Osteocyte (in vitro differentiated cells): ENCODE measurements around the gene LCN6. TPM values are rescaled to one million over a fixed set of nuclear protein-coding genes. Genes with fewer than 3 reads are reported as not detected.

ENCODE experiments used
- DNase-seq: peaks from one replicate; pipeline ENCODE4 v3.0.0; 2021; ENCODE audit warnings: mixed read lengths; ENCODE audit not compliant: unreplicated experiment; ENCODE audit errors: extremely low spot score
- H3K27ac Mint-ChIP-seq: one replicate; pipeline ENCODE4 v1.8.0; 2021; ENCODE audit warnings: mild to moderate bottlenecking, mixed read lengths; ENCODE audit not compliant: unreplicated experiment
- H3K27me3 Mint-ChIP-seq: one replicate; pipeline ENCODE4 v1.8.0; 2021; ENCODE audit warnings: mixed read lengths; ENCODE audit not compliant: unreplicated experiment
- H3K36me3 Mint-ChIP-seq: one replicate; pipeline ENCODE4 v1.8.0; 2021; ENCODE audit warnings: mixed read lengths; ENCODE audit not compliant: unreplicated experiment
- H3K4me1 Mint-ChIP-seq: one replicate; pipeline ENCODE4 v1.8.0; 2021; ENCODE audit warnings: mixed read lengths; ENCODE audit not compliant: unreplicated experiment
- H3K4me3 Mint-ChIP-seq: one replicate; pipeline ENCODE4 v1.8.0; 2021; ENCODE audit warnings: mild to moderate bottlenecking, moderate library complexity, mixed read lengths; ENCODE audit not compliant: unreplicated experiment
- H3K9me3 Mint-ChIP-seq: one replicate; pipeline ENCODE4 v1.8.0; 2021; ENCODE audit warnings: mixed read lengths; ENCODE audit not compliant: unreplicated experiment
- total RNA-seq: library from RNA; stranded (reverse); gene quantifications from 2 replicates; pipeline ENCODE4 v1.2.1, GENCODE V29; 2021
- TF ChIP-seq, protein P1 (sequence below): fragments of 200-600 bp; sonication (generic); IDR thresholded peaks from 2 replicates; pipeline ENCODE4 v1.5.0; 2021; ENCODE audit warnings: antibody characterized with exemption, mild to moderate bottlenecking, moderate library complexity

Gene LCN6
- total RNA-seq, 1 donor from 2014 or later, result not detected

DNA sequence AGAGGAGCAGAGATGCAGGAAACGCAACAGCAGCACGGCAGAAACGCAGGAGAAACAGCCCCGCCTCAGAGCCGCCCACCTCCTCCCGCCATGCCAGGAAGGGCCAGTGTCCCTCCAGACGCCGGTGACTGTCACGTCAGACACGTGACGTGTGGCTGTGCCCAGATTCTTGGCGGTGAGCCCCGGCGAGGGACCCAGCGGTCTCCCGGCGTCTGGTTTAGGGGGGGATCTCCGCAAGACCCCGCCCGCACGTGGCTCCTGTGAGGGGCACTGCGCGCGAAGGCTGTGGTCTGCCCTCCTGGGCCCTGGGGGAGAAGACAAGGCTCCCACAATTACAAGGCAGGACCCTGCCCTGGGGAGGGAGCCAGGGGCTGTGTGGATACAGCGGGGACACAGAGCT, 12.1 kb upstream of the LCN6 start:
- H3K4me1 Mint-ChIP-seq, result no peaks in the 10 kb centered on the region
- DNase-seq, result peak; percentile 85
- H3K27ac Mint-ChIP-seq, result no peak overlapping the region
- TF ChIP-seq, protein P1, sequence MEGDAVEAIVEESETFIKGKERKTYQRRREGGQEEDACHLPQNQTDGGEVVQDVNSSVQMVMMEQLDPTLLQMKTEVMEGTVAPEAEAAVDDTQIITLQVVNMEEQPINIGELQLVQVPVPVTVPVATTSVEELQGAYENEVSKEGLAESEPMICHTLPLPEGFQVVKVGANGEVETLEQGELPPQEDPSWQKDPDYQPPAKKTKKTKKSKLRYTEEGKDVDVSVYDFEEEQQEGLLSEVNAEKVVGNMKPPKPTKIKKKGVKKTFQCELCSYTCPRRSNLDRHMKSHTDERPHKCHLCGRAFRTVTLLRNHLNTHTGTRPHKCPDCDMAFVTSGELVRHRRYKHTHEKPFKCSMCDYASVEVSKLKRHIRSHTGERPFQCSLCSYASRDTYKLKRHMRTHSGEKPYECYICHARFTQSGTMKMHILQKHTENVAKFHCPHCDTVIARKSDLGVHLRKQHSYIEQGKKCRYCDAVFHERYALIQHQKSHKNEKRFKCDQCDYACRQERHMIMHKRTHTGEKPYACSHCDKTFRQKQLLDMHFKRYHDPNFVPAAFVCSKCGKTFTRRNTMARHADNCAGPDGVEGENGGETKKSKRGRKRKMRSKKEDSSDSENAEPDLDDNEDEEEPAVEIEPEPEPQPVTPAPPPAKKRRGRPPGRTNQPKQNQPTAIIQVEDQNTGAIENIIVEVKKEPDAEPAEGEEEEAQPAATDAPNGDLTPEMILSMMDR, result no peak
- H3K9me3 Mint-ChIP-seq, result no peaks in the 10 kb centered on the region
- no peak overlapping the region for H3K4me3 Mint-ChIP-seq
- H3K27me3 Mint-ChIP-seq, result no peaks in the 10 kb centered on the region
- H3K36me3 Mint-ChIP-seq, result no peaks in the 10 kb centered on the region

DNA sequence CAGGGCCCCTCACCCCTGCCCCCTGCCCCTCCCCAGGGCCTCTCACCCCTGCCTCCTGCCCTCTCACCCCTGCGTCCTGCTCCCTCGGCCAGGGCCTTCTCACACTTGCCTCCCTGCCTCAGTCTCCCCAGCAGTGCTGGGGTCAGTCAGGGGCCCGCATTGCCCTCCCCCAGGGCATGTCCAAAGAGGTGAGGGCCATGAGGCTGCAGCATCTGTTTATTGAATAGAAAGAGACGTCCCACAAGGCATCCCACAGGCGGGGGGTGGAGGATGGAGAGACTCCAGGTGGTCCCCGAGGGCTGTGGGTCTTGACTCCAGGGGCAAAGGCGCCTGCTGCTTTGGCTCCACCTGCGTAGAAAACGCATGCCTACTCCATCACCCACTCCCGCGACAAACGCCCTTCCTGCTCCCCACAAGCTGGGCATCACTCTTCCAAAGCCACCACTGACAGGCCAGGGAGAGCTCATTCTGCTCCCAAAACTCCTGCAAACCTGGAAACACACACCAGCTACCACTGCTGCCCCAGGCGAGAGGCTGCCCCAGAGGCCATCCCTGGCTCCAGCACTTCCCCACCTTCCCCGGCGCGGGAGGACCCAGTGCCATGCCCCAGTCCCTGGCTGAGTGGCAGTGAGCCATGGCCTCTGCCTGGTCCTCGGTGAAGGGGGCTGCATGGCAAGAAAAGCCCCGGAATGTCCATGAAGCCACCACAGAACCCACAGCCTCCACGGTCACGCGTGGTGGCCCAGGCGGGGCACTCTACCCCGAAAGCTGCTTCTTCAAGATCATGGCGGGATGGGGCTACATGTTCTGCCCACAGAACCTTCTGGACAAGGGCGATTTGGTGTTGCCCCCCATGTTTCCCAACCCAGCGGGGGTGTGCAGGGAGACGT, 11.4 kb upstream of the LCN6 start:
- H3K36me3 Mint-ChIP-seq, result no peaks in the 10 kb centered on the region
- no peaks in the 10 kb centered on the region for H3K27me3 Mint-ChIP-seq
- H3K4me3 Mint-ChIP-seq, result no peak overlapping the region
- TF ChIP-seq, protein P1, result no peak
- no peaks in the 10 kb centered on the region for H3K4me1 Mint-ChIP-seq
- no peak for DNase-seq
- no peaks in the 10 kb centered on the region for H3K9me3 Mint-ChIP-seq
- no peak overlapping the region for H3K27ac Mint-ChIP-seq

DNA sequence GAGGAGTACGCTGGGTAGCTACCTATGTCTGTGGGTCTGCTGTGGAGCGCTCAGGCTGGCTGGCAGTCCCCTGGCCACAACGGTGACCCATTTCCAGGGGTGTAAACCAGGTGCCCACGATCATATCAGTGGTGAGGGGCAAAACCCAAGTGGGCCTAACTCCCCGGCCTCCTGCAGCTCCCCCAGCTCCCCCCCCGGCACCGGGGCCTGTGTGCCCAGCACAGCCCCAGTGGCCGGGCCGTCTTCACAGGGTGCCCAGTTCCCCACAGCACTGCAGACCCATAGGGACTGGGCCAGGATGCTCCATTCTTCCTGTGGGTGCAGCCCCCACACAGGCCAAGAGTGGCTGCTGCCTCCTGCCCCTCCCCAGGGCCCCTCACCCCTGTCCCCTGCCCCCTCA, 10.7 kb upstream of the LCN6 start:
- no peaks in the 10 kb centered on the region for H3K27me3 Mint-ChIP-seq
- H3K4me3 Mint-ChIP-seq, result no peak overlapping the region
- no peaks in the 10 kb centered on the region for H3K9me3 Mint-ChIP-seq
- no peak overlapping the region for H3K27ac Mint-ChIP-seq
- H3K4me1 Mint-ChIP-seq, result no peaks in the 10 kb centered on the region
- TF ChIP-seq, protein P1, result no peak
- no peaks in the 10 kb centered on the region for H3K36me3 Mint-ChIP-seq
- no peak for DNase-seq

DNA sequence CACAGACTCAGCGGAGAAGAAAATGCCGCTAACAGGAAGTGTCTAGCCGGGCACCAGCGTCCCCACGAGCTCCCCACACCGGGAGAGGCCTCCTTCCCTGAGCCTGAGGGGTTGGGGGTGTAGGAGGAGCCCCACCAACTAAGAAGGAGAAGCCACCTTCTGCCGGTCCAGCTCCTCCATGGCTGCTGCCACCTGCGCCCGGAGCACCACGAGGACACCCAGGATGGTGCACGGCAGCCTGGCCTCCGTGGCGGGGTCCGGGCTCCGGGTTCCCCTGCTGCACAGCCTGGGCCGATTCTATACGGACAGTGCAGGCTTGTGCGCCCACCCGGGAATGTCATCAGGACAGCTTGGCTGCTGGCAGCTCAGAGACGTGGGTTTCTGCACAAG, 9.4 kb upstream of the LCN6 start:
- H3K4me1 Mint-ChIP-seq, result no peaks in the 10 kb centered on the region
- H3K27me3 Mint-ChIP-seq, result peaks cover 3% of the 10 kb centered on the region
- peaks cover 2% of the 10 kb centered on the region for H3K9me3 Mint-ChIP-seq
- H3K4me3 Mint-ChIP-seq, result no peak overlapping the region
- DNase-seq, result no peak
- no peaks in the 10 kb centered on the region for H3K36me3 Mint-ChIP-seq
- TF ChIP-seq, protein P1, result no peak
- H3K27ac Mint-ChIP-seq, result no peak overlapping the region

DNA sequence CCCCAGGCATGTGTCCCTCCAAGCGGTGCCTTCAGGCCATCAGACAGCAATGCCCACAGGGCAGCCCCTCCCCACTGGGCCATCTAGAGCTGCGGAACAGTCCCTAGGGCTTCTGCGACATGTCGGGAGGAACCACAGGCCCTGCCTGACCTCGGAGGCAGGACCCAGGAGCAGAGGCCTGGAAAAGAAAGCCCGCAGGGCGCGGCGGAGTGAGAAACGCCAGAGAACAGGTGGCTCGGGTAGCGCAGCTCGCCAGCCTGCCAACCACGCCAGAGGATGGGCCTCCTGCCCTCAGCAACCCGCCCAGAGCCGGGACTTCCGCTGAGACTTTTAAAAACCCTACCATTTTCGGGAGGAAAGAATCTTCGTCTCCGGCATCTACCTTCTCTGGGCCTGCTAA, 9.0 kb upstream of the LCN6 start:
- Mint-ChIP-seq H3K4me1 (no peaks in the 10 kb centered on the region), H3K27me3 (peaks cover 7% of the 10 kb centered on the region), H3K4me3 (no peak overlapping the region), H3K27ac (no peak overlapping the region), H3K9me3 (peaks cover 7% of the 10 kb centered on the region), H3K36me3 (no peaks in the 10 kb centered on the region)
- DNase-seq, result no peak
- TF ChIP-seq, protein P1, result no peak
